ENCODE data around the gene TTC22.

Gene TTC22

DNA sequence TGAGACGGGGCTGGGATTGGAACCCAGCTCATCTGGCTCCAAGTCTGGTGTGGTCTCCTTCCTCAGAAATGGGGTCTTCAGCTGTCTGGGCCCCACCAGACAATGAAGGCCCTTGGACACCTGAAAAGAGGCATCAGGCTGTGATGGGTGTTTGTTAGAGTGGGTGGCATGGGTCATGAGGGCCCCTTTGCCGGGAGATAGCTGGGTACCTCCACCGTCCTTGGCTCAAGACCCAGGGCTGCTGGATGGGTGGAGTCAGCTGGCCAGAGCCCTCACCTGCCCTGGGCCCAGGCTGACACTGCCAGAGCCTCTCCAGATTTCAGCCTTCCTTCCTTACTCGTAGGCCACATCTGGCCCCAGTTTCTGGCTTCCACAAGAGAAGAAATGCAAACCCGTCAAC lies 13.4 kb upstream of the TTC22 start:
- DNase-seq (ENCODE audit: low read depth) = no peak
- TF ChIP-seq, protein P1, sequence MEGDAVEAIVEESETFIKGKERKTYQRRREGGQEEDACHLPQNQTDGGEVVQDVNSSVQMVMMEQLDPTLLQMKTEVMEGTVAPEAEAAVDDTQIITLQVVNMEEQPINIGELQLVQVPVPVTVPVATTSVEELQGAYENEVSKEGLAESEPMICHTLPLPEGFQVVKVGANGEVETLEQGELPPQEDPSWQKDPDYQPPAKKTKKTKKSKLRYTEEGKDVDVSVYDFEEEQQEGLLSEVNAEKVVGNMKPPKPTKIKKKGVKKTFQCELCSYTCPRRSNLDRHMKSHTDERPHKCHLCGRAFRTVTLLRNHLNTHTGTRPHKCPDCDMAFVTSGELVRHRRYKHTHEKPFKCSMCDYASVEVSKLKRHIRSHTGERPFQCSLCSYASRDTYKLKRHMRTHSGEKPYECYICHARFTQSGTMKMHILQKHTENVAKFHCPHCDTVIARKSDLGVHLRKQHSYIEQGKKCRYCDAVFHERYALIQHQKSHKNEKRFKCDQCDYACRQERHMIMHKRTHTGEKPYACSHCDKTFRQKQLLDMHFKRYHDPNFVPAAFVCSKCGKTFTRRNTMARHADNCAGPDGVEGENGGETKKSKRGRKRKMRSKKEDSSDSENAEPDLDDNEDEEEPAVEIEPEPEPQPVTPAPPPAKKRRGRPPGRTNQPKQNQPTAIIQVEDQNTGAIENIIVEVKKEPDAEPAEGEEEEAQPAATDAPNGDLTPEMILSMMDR (IDR thresholded peaks at IDR 0.05; ENCODE audit: low read depth, low read length, missing control alignments) = no peak
- H3K4me3 ChIP-seq (ENCODE audit: low read depth, low read length) = no peak overlapping the region
- in situ Hi-C loops (cut with HindIII; ENCODE audit: low sequenced_read_pairs) = no loop called here

DNA sequence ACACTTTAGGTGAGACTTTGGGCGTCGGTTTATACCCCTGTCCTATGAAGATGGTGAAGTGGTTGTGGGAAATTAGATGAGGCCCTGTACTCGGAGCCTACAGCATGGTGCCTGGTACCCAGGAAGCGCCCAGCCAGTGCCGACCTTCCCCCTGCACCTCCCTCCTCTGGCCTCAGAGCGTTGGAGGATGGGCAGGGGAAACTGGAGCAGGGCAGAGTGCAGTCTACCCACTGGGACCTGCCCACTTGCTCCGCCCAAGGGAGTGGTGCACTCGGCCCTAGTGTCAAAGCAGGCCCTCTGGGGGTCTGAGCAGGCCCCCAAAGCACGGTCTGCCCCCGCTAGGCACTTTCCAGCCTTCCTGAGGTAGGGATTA lies 13.0 kb upstream of the TTC22 start:
- no peak for DNase-seq (ENCODE audit: low read depth)
- TF ChIP-seq, protein P1 (IDR thresholded peaks at IDR 0.05; ENCODE audit: low read depth, low read length, missing control alignments) = no peak

DNA sequence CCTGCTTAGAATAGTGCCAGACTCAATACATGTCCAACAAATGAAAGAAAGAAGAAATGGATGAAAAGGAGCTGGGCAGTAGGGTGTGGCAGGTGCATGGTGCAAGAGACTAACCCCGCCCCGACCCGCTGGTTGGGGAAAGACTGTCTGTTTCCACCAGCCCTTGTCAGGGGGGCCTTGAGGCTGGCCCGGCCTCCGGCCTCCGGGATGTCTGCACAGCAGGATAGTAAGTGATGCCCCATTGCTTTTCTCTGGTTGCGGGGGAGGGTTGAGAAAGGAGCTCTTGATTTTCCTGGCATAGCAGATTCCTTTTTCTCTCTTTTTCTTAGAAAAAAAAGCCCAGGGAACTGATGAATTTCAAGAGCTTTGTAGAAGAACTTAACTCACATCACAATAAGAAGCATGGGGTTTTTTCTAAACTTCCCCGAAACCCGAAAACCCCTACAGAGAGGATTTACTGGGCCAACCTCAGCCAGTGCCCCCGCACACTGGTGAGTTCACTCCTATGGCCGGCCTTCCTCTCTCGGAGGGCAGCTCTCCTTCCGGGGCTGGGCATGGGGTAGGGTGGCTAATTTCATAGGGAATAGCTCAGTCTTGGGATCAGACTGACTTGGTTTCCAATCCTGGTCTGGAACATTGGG lies 12.5 kb upstream of the TTC22 start:
- in situ Hi-C loops (cut with HindIII; ENCODE audit: low sequenced_read_pairs) = no loop called here
- no peak for DNase-seq (ENCODE audit: low read depth)
- no peak overlapping the region for H3K4me3 ChIP-seq (ENCODE audit: low read depth, low read length)
- TF ChIP-seq, protein P1 (IDR thresholded peaks at IDR 0.05; ENCODE audit: low read depth, low read length, missing control alignments) = no peak

More for the DNA sequence above, 13.0 kb upstream of the TTC22 start:
- no peak overlapping the region for H3K4me3 ChIP-seq (ENCODE audit: low read depth, low read length)
- in situ Hi-C loops (cut with HindIII; ENCODE audit: low sequenced_read_pairs) = no loop called here

DNA sequence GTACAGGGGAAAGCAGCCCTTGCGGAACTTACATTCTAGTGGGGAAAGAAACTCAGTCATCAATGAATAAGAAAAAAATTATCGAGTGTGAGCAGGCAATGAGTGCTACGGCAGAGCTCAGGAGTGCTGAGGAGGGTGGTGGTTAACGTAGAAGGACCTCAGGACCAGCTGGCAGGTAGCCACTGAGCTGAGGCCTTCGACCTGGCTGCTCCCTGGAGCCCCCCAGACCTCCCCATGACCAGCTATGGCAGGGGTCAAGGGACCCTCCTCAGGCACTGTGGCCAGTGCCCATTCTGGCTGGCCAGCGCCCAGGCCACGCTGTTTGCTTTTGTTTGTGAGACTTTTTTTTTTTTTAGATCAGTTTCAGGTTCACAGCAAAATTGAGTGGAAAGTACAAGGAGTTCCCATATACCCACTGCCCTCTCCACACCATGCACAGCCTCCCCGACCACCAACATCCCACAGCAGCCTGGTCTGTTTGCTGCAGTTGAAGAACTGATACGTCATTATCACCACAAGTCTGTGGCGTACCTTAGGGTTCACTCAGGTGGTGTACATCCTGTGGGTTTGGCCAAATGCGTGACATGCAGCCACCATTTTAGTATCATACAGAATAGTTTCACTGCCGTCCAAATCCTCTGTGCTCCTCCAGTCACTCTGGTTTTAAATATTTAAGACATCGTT lies 11.8 kb upstream of the TTC22 start:
- no peak for DNase-seq (ENCODE audit: low read depth)
- TF ChIP-seq, protein P1 (IDR thresholded peaks at IDR 0.05; ENCODE audit: low read depth, low read length, missing control alignments) = no peak
- no peak overlapping the region for H3K4me3 ChIP-seq (ENCODE audit: low read depth, low read length)
- in situ Hi-C loops (cut with HindIII; ENCODE audit: low sequenced_read_pairs) = no loop called here

DNA sequence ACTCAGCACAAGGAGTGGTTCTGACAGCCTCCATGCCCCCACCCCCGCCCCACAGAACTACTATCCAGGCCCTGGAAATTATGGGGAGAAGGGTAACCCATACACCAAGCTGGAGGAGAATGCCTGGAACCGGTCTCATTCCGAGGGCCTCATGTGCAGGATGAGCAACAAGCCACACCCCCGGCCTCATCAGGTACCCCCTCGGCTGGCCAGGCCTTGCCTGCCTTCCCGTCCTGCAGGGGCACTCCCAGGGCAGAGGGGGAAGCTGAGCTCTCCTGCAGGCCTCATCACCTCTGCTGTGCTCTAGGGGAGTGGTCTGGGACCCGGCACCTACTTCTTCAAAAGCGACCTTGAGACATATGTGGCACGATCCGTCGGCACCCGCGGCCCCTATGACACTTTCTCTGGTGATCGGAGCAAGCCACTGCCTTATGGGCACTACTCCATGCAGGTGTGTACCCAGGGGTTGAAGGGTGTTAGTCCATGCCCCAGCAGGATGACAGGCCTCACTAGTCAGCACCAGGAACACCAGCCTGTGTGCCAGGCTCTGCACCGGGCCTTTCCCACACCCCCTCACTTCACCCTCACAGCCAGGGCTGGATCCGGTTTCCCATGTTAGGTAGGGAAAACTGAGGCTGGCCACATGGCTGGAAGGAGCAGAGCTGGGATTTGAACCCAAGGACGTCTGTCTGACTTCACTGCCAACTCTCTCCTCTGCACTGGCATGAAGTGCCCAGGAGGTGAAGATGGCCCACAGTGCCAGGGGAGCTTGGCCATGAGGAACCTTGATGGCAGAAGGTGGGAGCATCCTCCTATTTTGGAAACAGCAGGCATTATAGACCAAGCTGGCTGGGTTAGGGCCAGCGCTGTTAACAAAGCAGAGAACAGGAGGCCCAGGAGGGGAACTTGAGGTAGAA lies 10.9 kb upstream of the TTC22 start:
- in situ Hi-C loops (cut with HindIII; ENCODE audit: low sequenced_read_pairs) = no loop called here
- DNase-seq (ENCODE audit: low read depth) = no peak
- H3K4me3 ChIP-seq (ENCODE audit: low read depth, low read length) = no peak overlapping the region
- TF ChIP-seq, protein P1 (IDR thresholded peaks at IDR 0.05; ENCODE audit: low read depth, low read length, missing control alignments) = no peak

DNA sequence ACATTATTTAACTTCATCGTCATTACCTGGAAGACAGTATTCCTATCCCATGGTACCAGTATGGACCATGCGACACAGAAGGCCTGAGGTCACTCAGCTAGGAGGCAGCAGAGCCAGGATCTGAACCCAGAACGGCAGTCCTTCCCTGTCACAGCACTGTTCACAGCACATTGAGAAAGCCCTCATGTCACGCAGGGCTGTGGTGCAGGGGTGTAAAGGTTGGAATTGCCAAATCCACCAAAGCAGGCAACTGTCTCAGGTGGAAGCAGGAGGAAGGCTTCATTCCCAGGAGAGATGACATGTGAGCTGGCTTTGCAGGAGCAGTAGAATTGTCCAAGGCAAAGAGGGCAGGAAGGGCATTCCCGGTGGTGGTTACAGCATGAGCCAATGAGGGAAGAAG lies 9.9 kb upstream of the TTC22 start:
- in situ Hi-C loops (cut with HindIII; ENCODE audit: low sequenced_read_pairs) = no loop called here
- TF ChIP-seq, protein P1 (IDR thresholded peaks at IDR 0.05; ENCODE audit: low read depth, low read length, missing control alignments) = no peak
- no peak for DNase-seq (ENCODE audit: low read depth)
- H3K4me3 ChIP-seq (ENCODE audit: low read depth, low read length) = no peak overlapping the region

Data from astrocyte of the cerebellum (primary cell).